SK-N-MC (cell line): ENCODE data around the gene SPRED3.

Experiments used
- EZH2 ChIP-seq: fragments of 200-600 bp; sonication (generic); IDR thresholded peaks from one replicate; pipeline ENCODE4 v1.6.1; 2017; ENCODE audit warnings: antibody characterized with exemption
- FOXP2 ChIP-seq: optimal IDR thresholded peaks from 2 replicates; pipeline ENCODE3; 2011; ENCODE audit warnings: mild to moderate bottlenecking, moderate library complexity; ENCODE audit not compliant: insufficient read depth; ENCODE audit errors: extremely low read length, control extremely low read depth
- POLR2AphosphoS5 ChIP-seq: IDR thresholded peaks from 2 replicates; pipeline ENCODE4 v1.6.1; 2012; ENCODE audit warnings: mild to moderate bottlenecking, low read depth, low read length, borderline replicate concordance

DNA sequence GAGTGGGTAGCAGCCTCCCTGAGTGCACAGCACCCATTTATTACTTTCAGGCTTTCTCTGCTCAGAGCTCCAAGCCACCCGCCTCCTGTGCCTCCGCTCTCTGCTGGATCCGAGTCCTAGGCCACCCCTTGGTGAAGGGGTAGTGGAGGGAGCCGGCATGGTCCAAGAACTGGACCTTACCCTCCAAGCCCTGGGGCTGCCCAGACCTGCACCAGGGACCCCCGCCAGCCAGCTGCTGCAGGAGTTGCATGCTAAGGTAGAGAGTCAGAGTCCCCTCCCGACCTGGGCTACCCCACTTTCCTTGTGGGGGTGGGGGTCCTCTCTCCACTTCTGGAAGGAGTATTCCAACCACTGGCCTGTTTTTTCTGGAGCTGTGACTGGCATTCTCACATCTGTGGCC is 16.4 kb downstream of the SPRED3 start:
- TF ChIP-seq POLR2AphosphoS5, result no peak
- no peak for TF ChIP-seq EZH2
- no peak for TF ChIP-seq FOXP2
